HG03575 (cell line): ENCODE results near the gene COG1.

Experiments used
- ATAC-seq: cut with Tn5 transposase; IDR thresholded peaks from one replicate; pipeline ENCODE4 v1.9.1; 2021; ENCODE audit not compliant: unreplicated experiment, insufficient number of reproducible peaks, low FRiP score; ENCODE audit errors: extremely low read depth

The COG1 gene

GRCh38 chr17:73250851-73251640 is 58.2 kb downstream of the COG1 start:
- ATAC-seq = no peak

DNA sequence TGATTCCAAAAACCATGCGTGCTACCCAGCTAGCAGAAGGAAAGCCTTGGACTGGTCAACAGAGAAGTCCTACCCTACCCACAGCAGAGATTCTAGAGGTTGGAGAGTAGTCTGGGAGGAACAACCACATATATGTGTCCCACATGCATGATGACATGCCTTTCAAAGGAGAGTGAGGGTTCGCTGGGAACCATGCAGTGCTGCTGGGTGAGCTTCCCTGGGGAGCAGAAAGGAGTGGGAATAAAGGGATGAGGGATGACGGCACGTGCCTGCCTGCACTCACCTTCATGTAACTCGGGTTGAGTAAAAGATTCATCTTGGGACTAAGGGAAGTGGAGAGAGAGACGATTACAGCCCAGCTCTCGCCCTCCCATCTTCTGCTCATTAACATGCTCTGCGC is 59.0 kb downstream of the COG1 start:
- ATAC-seq = no peak

- no peak for ATAC-seq
These were observed 62.9 kb downstream of the COG1 start for GRCh38 chr17:73255671-73256181.

DNA sequence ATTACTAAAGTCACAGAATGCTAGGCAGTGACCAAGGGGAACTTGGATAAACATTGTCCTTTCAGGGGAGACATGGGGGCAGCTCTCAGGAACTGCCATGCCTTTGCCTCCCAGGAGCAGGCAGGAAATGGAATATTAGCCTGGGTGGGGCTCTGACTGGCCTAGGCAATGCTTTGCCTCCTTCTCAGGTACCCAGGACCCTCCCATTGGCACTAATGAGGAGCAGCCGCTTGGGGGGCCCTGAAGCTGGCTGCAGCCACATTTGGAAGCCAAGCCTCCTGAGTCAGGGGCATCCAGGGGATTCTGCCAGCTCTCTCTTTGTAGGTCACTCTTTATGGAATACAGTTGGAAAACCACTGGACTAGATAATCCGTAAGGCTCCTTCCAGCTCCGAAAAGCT is 63.4 kb downstream of the COG1 start:
- ATAC-seq = no peak

DNA sequence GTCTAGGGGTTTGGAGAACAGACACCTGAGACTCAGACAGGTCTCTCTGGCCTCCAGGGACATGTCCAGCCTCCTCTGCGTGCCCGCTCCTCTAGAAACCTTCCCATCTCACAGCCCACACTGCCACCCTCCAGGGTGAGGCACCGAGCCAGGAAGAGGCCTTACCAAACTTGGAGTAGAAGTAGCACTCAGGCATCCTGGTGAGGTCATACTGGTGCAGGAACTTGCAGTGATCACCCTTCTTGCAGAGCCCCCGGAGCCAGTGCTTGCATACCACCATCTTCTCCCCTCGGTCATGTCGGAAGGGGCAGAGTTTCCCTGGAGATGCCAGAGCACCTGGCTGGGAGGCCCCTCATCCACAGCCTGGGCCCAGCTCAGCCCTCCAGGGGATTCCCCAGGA is 64.7 kb downstream of the COG1 start:
- ATAC-seq = no peak
